Upper lobe of left lung (tissue), 6 donors: ENCODE data around the gene ERFL. TPM values are rescaled to one million over a fixed set of nuclear protein-coding genes. Genes with fewer than 3 reads are reported as not detected.

ENCODE experiments used
- ATAC-seq, 2 donors: fragments of 200-7000 bp; cut with Tn5 transposase; one replicate each; pipeline ENCODE4 v1.9.1; 2022; ENCODE audit warnings: mild to moderate bottlenecking in 2 of 2, moderate library complexity in 2 of 2; ENCODE audit not compliant: low FRiP score in 2 of 2
- DNase-seq, 2 donors: peaks; one replicate each; pipeline ENCODE4 v3.0.0-alpha.2; 2019 to 2020
- H3K27ac ChIP-seq, 4 donors: fragments of 200-600 bp; sonication (generic); one replicate each; pipeline ENCODE4 v1.5.1; 2016 to 2019
- H3K27me3 ChIP-seq, 4 donors: fragments of 200-600 bp; sonication (generic); one replicate each; pipeline ENCODE4 v1.5.1; 2017 to 2019
- H3K36me3 ChIP-seq, 4 donors: fragments of 200-600 bp; sonication (generic); one replicate each; pipeline ENCODE4 v1.5.1; 2016 to 2019
- H3K4me1 ChIP-seq, 4 donors: fragments of 200-600 bp; sonication (generic); one replicate each; pipeline ENCODE4 v1.5.1; 2018 to 2019
- H3K4me3 ChIP-seq, 4 donors: fragments of 200-600 bp; sonication (generic); one replicate each; pipeline ENCODE4 v1.5.1; 2017 to 2019; ENCODE audit warnings: mild to moderate bottlenecking in 2 of 4, moderate library complexity in 1 of 4
- H3K9me3 ChIP-seq, 4 donors: fragments of 200-600 bp; sonication (generic); one replicate each; pipeline ENCODE4 v1.5.1; 2018 to 2019
- CTCF ChIP-seq, 6 experiments: fragments of 450-650 bp in 4 of 6; fragments of 200-600 bp in 2 of 6; sonication (generic) in 2 of 6; IDR thresholded peaks; one replicate each; pipeline ENCODE4 v1.5.1; 2016 to 2019; ENCODE audit warnings: antibody characterized with exemption in 6 of 6
- EP300 ChIP-seq, 4 donors: sonication (generic); formaldehyde crosslinking; IDR thresholded peaks; one replicate each; pipeline ENCODE4 v1.5.1; 2017; ENCODE audit warnings: antibody characterized with exemption in 4 of 4, control low read depth in 2 of 4
- POLR2A ChIP-seq, 4 donors: fragments of 450-650 bp; IDR thresholded peaks; one replicate each; pipeline ENCODE4 v1.5.1; 2016 to 2017; ENCODE audit warnings: antibody characterized with exemption in 4 of 4, mild to moderate bottlenecking in 2 of 4
- POLR2AphosphoS5 ChIP-seq, 2 donors: sonication (generic); formaldehyde crosslinking; IDR thresholded peaks; one replicate each; pipeline ENCODE4 v1.5.1; 2017; ENCODE audit warnings: antibody characterized with exemption in 2 of 2
- WGBS, 2 donors: methylation state at CpG; one replicate each; pipeline ENCODE4 v1.1.5; 2017 to 2018; 5-methylcytosine and 5-hydroxymethylcytosine counted together
- total RNA-seq, 6 donors: library from RNA; depleted of rRNA in 4 of 6; stranded (reverse); fragments of >200 nt in 4 of 6; gene quantifications; one replicate each; pipeline versions ENCODE4 v1.1.0 to v1.2.1, GENCODE V29; 2016 to 2021
- donor health status: DM: no; HTN: no; CAD: no; lungs with moderate emphysema.
- donor health status: DM: no; HTN: yes; CAD: no; lungs with severe emphysema.

ERFL gene
- total RNA-seq, 6 donors from 2014 or later, result 0.20 to 6.3 (median 0.49) TPM; not detected in 1

DNA sequence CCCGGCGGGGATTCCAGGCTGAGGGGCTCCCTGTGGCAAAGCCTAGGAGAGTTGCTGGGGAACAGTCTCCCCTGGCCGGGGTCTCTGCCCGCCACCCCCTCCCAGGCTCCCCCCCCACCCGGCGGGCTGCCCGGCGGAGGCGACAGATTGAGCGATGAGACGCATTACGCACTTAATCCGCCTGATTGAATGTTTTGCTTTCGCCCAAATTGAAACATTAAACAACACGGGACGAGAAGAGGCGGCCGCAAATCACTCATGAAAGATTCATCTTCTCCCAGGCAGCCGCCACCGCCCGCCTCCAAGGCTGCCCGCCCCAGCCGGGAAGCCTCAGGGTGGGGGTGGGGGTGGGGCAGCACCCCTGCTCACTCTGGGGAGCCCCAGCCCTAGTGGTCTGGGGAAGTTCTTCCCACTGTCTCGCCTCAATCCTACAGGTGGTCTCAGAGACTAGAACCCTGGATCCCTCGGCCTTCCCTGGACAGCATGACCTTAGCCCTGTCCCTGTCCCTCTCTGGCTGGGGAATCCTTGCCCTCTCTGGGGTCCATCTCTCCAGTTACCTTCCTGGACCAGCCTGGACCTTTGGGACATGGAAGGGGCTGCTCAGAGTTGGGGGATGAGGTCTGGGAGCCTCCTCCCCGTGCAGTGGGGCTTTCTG, 7.6 kb upstream of the ERFL start:
- Histone ChIP-seq H3K9me3 (no peaks in the 10 kb centered on the region), H3K4me1 (peaks cover 6 to 24% (median 13%) of the 10 kb centered on the region in 4 donors), H3K27me3 (peaks cover 0 to 30% (median 12%) of the 10 kb centered on the region in 4 donors), H3K27ac (no peak overlapping the region), H3K36me3 (no peaks in the 10 kb centered on the region), H3K4me3 (no peak overlapping the region)
- peak in 1 of 2 donors; percentile 69 for DNase-seq
- ATAC-seq, result peak in 1 of 2 donors; percentile 17
- 24 to 32% methylated on average over 18 to 26 of the region's 26 CpGs for WGBS, 2 donors
- no peak for TF ChIP-seq EP300 (IDR thresholded peaks at IDR 0.05)
- TF ChIP-seq CTCF (IDR thresholded peaks at IDR 0.05), result no peak
- no peak for TF ChIP-seq POLR2AphosphoS5 (IDR thresholded peaks at IDR 0.05)
- no peak for TF ChIP-seq POLR2A (IDR thresholded peaks at IDR 0.05)

GRCh38 chr19:41934849-41935374, 6.7 kb upstream of the ERFL start:
- peaks cover 2 to 14% (median 3%) of the 10 kb centered on the region in 4 donors for H3K4me1 ChIP-seq
- peak in 1 of 2 donors; percentile 66 for DNase-seq
- peaks cover 0 to 27% (median 6%) of the 10 kb centered on the region in 4 donors for H3K27me3 ChIP-seq
- TF ChIP-seq CTCF (IDR thresholded peaks at IDR 0.05) (peak; percentile 80 to 83 (median 82)), EP300 (IDR thresholded peaks at IDR 0.05) (no peak)
- WGBS, 2 donors, result 19 to 30% methylated on average over 7 of the region's 7 CpGs
- no peaks in the 10 kb centered on the region for H3K9me3 ChIP-seq
- H3K4me3 ChIP-seq, result no peak overlapping the region
- no peak overlapping the region for H3K27ac ChIP-seq
- H3K36me3 ChIP-seq, result no peaks in the 10 kb centered on the region
- ATAC-seq, result peak; percentile 67 to 80

DNA sequence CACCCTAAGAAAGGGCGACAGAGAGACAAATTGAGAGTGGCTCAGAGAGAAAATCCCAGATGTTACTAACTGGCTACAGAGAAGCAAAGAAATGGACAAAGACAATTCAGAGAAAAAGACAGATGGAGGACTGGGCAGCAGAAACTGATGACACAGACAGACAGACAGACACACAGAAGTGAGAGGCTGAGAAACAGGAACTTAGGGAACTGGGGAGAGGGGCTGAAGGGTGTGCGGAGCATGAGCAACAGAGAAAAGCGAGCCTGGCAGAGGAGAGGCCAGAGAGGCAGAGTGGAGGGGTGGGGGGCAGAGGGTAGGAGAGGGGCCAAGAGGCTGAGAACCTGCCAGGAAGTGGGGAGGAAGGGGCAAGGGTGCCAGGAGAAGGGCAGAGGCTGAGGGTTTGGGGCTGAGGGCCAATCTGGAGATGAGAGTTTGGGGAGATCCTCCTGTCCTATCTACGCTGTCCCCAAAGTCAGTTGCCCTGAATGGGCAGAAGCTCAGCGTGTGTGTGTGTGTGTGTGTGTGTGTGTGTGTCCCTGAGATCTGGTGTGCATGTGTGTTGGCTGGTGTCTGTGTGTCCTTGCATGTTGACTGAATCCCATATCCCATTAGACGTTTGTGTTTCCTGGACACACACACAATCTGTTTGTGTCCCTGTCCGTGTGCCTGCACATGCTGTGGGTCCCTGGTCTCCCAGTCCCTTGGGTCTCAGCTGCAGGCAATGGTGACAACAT, 5.6 kb upstream of the ERFL start:
- no peaks in the 10 kb centered on the region for H3K36me3 ChIP-seq
- H3K4me3 ChIP-seq, result no peak overlapping the region
- ATAC-seq, result no peak
- WGBS, 2 donors, result 50 to 59% methylated on average over 5 to 7 of the region's 7 CpGs
- H3K27ac ChIP-seq, result no peak overlapping the region
- no peak for DNase-seq
- no peaks in the 10 kb centered on the region for H3K9me3 ChIP-seq
- TF ChIP-seq POLR2A (IDR thresholded peaks at IDR 0.05) (no peak), EP300 (IDR thresholded peaks at IDR 0.05) (no peak), CTCF (IDR thresholded peaks at IDR 0.05) (no peak), POLR2AphosphoS5 (IDR thresholded peaks at IDR 0.05) (no peak)
- peaks cover 0 to 32% (median 13%) of the 10 kb centered on the region in 4 donors for H3K27me3 ChIP-seq
- H3K4me1 ChIP-seq, result peaks cover under 1 to 17% (median 7%) of the 10 kb centered on the region in 4 donors

GRCh38 chr19:41932720-41933332, 4.6 kb upstream of the ERFL start:
- Histone ChIP-seq H3K27ac (no peak overlapping the region), H3K36me3 (no peaks in the 10 kb centered on the region), H3K4me1 (peaks cover 11 to 27% (median 18%) of the 10 kb centered on the region in 4 donors), H3K4me3 (no peak overlapping the region), H3K27me3 (peaks cover 0 to 42% (median 23%) of the 10 kb centered on the region in 4 donors), H3K9me3 (no peaks in the 10 kb centered on the region)
- ATAC-seq (no peak), DNase-seq (peak in 1 of 2 donors; percentile 85)
- 44 to 46% methylated on average over 29 of the region's 29 CpGs for WGBS, 2 donors
- TF ChIP-seq POLR2AphosphoS5 (IDR thresholded peaks at IDR 0.05), result no peak
- no peak for TF ChIP-seq POLR2A (IDR thresholded peaks at IDR 0.05)
- no peak for TF ChIP-seq EP300 (IDR thresholded peaks at IDR 0.05)
- no peak for TF ChIP-seq CTCF (IDR thresholded peaks at IDR 0.05)
